Naive B cell (primary cell): ENCODE measurements around the gene ANKRD13D. TPM values are rescaled to one million over a fixed set of nuclear protein-coding genes. Genes with fewer than 3 reads are reported as not detected.

Source experiments
- ATAC-seq, 2 donors: fragments of 150-1000 bp; cut with Tn5 transposase; 2 replicates each; pipeline ENCODE4 v1.10.0; 2021; ENCODE audit warnings: low read depth in 2 of 2, mild to moderate bottlenecking in 2 of 2, moderate library complexity in 2 of 2
- DNase-seq: peaks from one replicate; pipeline ENCODE4 v3.0.0; 2022
- H3K27ac Mint-ChIP-seq, 6 donors: one replicate each; pipeline ENCODE4 v1.8.0; 2020 to 2022; ENCODE audit warnings: mild to moderate bottlenecking in 6 of 6, mixed read lengths in 6 of 6, moderate library complexity in 5 of 6, inconsistent platforms in 2 of 6
- H3K27me3 Mint-ChIP-seq, 3 donors: one replicate each; pipeline ENCODE4 v1.8.0; 2021 to 2022; ENCODE audit warnings: mixed read lengths in 3 of 3, mild to moderate bottlenecking in 1 of 3
- H3K36me3 Mint-ChIP-seq, 2 donors: one replicate each; pipeline ENCODE4 v1.8.0; 2020 to 2022; ENCODE audit warnings: mixed read lengths in 2 of 2, inconsistent platforms in 1 of 2, mild to moderate bottlenecking in 1 of 2
- H3K4me1 Mint-ChIP-seq, 3 donors: one replicate each; pipeline ENCODE4 v1.8.0; 2020 to 2022; ENCODE audit warnings: mixed read lengths in 3 of 3, inconsistent platforms in 1 of 3, mild to moderate bottlenecking in 1 of 3, moderate library complexity in 1 of 3
- H3K4me3 Mint-ChIP-seq, 8 donors: one replicate each; pipeline ENCODE4 v1.8.0; 2020 to 2022; ENCODE audit warnings: mild to moderate bottlenecking in 8 of 8, mixed read lengths in 8 of 8, moderate library complexity in 8 of 8, inconsistent platforms in 2 of 8
- H3K9me3 Mint-ChIP-seq, 7 donors: one replicate each; pipeline ENCODE4 v1.8.0; 2020 to 2022; ENCODE audit warnings: mixed read lengths in 7 of 7, mild to moderate bottlenecking in 5 of 7, inconsistent platforms in 2 of 7, moderate library complexity in 1 of 7
- polyA plus RNA-seq, 6 donors: library from polyadenylated mRNA; unstranded; fragments of 300-500 nt; fragmentation: Illumina TruSeq; gene quantifications; one replicate each; pipeline ENCODE4 v1.2.3, GENCODE V29; 2021; ENCODE audit warnings: low read depth in 6 of 6

ANKRD13D gene
- polyA plus RNA-seq, 6 donors from 2014 or later = 3.5 to 18.4 (median 8.4) TPM

GRCh38 chr11:67347964-67348749 is 59.1 kb downstream of the ANKRD13D start:
- Mint-ChIP-seq H3K36me3 (no peaks in the 10 kb centered on the region), H3K27ac (peak overlapping the region in 5 of 6 donors; percentile 20 to 84 (median 58)), H3K4me3 (peak overlapping the region in 7 of 8 donors; percentile 6 to 87 (median 56)), H3K9me3 (no peaks in the 10 kb centered on the region), H3K27me3 (no peaks in the 10 kb centered on the region), H3K4me1 (peaks cover 56 to 83% (median 77%) of the 10 kb centered on the region in 3 donors)
- no peak for ATAC-seq
- DNase-seq = no peak

- H3K4me3 Mint-ChIP-seq = peak overlapping the region in 7 of 8 donors; percentile 4 to 98 (median 65)
- no peak for ATAC-seq
- peaks cover 60 to 82% (median 79%) of the 10 kb centered on the region in 3 donors for H3K4me1 Mint-ChIP-seq
- DNase-seq = no peak
- no peaks in the 10 kb centered on the region for H3K36me3 Mint-ChIP-seq
- no peaks in the 10 kb centered on the region for H3K27me3 Mint-ChIP-seq
- H3K27ac Mint-ChIP-seq = peak overlapping the region in 5 of 6 donors; percentile 84 to 96 (median 89)
- H3K9me3 Mint-ChIP-seq = no peaks in the 10 kb centered on the region
Measured at GRCh38 chr11:67349036-67349435, 59.9 kb downstream of the ANKRD13D start.

GRCh38 chr11:67349457-67349856 is 60.4 kb downstream of the ANKRD13D start:
- Mint-ChIP-seq H3K4me3 (peak overlapping the region in 6 of 8 donors; percentile 59 to 98 (median 92)), H3K27me3 (no peaks in the 10 kb centered on the region), H3K36me3 (no peaks in the 10 kb centered on the region), H3K4me1 (peaks cover 60 to 82% (median 79%) of the 10 kb centered on the region in 3 donors), H3K27ac (peak overlapping the region; percentile 63 to 96 (median 86)), H3K9me3 (no peaks in the 10 kb centered on the region)
- ATAC-seq (no peak), DNase-seq (no peak)

GRCh38 chr11:67349928-67350465 is 60.9 kb downstream of the ANKRD13D start:
- ATAC-seq (no peak), DNase-seq (no peak)
- peaks cover 63 to 82% (median 79%) of the 10 kb centered on the region in 3 donors for H3K4me1 Mint-ChIP-seq
- peak overlapping the region; percentile 70 to 96 (median 82) for H3K27ac Mint-ChIP-seq
- no peaks in the 10 kb centered on the region for H3K9me3 Mint-ChIP-seq
- no peaks in the 10 kb centered on the region for H3K36me3 Mint-ChIP-seq
- no peaks in the 10 kb centered on the region for H3K27me3 Mint-ChIP-seq
- peak overlapping the region; percentile 59 to 98 (median 88) for H3K4me3 Mint-ChIP-seq

GRCh38 chr11:67351275-67352005 is 62.3 kb downstream of the ANKRD13D start:
- ATAC-seq (no peak), DNase-seq (peak; percentile 61)
- Mint-ChIP-seq H3K4me1 (peaks cover 63 to 82% (median 79%) of the 10 kb centered on the region in 3 donors), H3K27ac (peak overlapping the region; percentile 33 to 94 (median 78)), H3K9me3 (no peaks in the 10 kb centered on the region), H3K4me3 (peak overlapping the region; percentile 87 to 98 (median 96)), H3K36me3 (no peaks in the 10 kb centered on the region), H3K27me3 (no peaks in the 10 kb centered on the region)

Other genes starting within 250 kb of the ANKRD13D start
- 1 to 10 TPM in 2 of 6 donors, under 1 TPM in 4; 0.71 to 2.6 (median 0.97) TPM for gene RHOD, start 232.5 kb upstream of the ANKRD13D start, polyA plus RNA-seq
- 10 to 100 TPM in 5 of 6 donors, 1 to 10 TPM in 1; 3.6 to 26.3 (median 14.9) TPM for gene KDM2A, start 170.0 kb upstream of the ANKRD13D start, polyA plus RNA-seq
- 10 to 100 TPM; 17.9 to 63.4 (median 31.7) TPM for gene GRK2, start 22.8 kb upstream of the ANKRD13D start, polyA plus RNA-seq
- gene SSH3, start 14.2 kb downstream of the ANKRD13D start, polyA plus RNA-seq = under 1 TPM in 1 of 6 donors, not detected in 5; 0.18 TPM
- 100 to 1,000 TPM; 340 to 535 (median 458) TPM for gene POLD4, start 64.2 kb downstream of the ANKRD13D start, polyA plus RNA-seq
- gene CLCF1, start 84.3 kb downstream of the ANKRD13D start, polyA plus RNA-seq = 10 to 100 TPM in 1 of 6 donors, 1 to 10 TPM in 5; 5.3 to 10.4 (median 7.7) TPM
- gene RAD9A, start 102.7 kb downstream of the ANKRD13D start, polyA plus RNA-seq = 10 to 100 TPM in 4 of 6 donors, 1 to 10 TPM in 2; 6.7 to 17.5 (median 11.0) TPM
- gene PPP1CA, start 112.6 kb downstream of the ANKRD13D start, polyA plus RNA-seq = 100 to 1,000 TPM; 492 to 795 (median 530) TPM
- gene TBC1D10C, start 114.8 kb downstream of the ANKRD13D start, polyA plus RNA-seq = 100 to 1,000 TPM; 190 to 304 (median 239) TPM
- gene CARNS1, start 126.4 kb downstream of the ANKRD13D start, polyA plus RNA-seq = 1 to 10 TPM in 5 of 6 donors, under 1 TPM in 1; 0.80 to 2.9 (median 1.7) TPM
- gene RPS6KB2, start 139.2 kb downstream of the ANKRD13D start, polyA plus RNA-seq = 10 to 100 TPM; 37.9 to 54.7 (median 50.0) TPM
- 1,000 to 10,000 TPM in 3 of 6 donors, 100 to 1,000 TPM in 3; 953 to 1,146 (median 1,009) TPM for gene PTPRCAP, start 148.4 kb downstream of the ANKRD13D start, polyA plus RNA-seq
- gene CORO1B, start 154.2 kb downstream of the ANKRD13D start, polyA plus RNA-seq = 1 to 10 TPM; 6.5 to 9.9 (median 8.7) TPM
- gene GPR152, start 163.4 kb downstream of the ANKRD13D start, polyA plus RNA-seq = 1 to 10 TPM in 5 of 6 donors, not detected in 1; 1.1 to 2.5 (median 1.7) TPM
- 1 to 10 TPM in 5 of 6 donors, not detected in 1; 1.5 to 6.8 (median 2.1) TPM for gene CABP4, start 166.1 kb downstream of the ANKRD13D start, polyA plus RNA-seq
- gene TMEM134, start 179.9 kb downstream of the ANKRD13D start, polyA plus RNA-seq = 100 to 1,000 TPM; 183 to 250 (median 221) TPM
- 100 to 1,000 TPM in 4 of 6 donors, 10 to 100 TPM in 2; 86.8 to 149 (median 120) TPM for gene AIP, start 193.7 kb downstream of the ANKRD13D start, polyA plus RNA-seq
- gene PITPNM1, start 216.1 kb downstream of the ANKRD13D start, polyA plus RNA-seq = 10 to 100 TPM; 10.9 to 34.9 (median 14.5) TPM
- 100 to 1,000 TPM in 5 of 6 donors, 10 to 100 TPM in 1; 87.4 to 161 (median 111) TPM for gene CDK2AP2, start 218.9 kb downstream of the ANKRD13D start, polyA plus RNA-seq
- gene CABP2, start 234.1 kb downstream of the ANKRD13D start, polyA plus RNA-seq = not detected